ENCODE data around the gene MLN. TPM values are rescaled to one million over a fixed set of nuclear protein-coding genes. Genes with fewer than 3 reads are reported as not detected.
A peak's percentile ranks its signal among the peaks of the same experiment; 100 is the strongest.

The MLN gene
- total RNA-seq, 1 donor from 2014 or later, result not detected

DNA sequence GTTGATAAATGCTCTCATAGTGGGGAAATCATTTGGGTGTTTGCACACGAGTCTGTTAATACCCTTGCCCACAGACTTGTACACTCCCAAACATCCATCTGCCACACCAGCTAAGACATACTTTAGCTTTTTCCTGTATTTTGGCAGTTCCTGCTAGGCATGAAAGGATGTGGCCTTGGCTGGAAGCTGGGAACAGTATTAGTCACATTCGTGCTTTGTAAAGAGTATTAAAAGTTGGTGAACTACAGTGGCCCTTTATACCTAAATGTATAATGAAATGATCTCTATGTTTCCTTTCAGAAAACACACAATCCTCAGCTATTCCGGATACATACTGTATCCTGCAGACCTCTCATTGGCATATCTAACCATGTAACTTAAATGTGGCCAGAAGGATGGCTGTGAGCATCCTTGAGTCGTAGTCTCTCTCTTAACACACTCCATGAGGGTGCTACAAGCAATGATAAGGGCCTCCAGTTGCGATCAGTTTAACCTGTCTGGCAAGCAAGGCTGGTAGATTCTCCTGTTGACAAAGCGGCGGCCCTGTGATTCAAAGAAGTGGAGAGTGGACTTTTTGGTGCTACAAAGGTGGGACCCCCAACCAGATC, 16.4 kb downstream of the MLN start:
- H3K27ac Mint-ChIP-seq, result peak overlapping the region; percentile 97
- TF ChIP-seq, protein P1, sequence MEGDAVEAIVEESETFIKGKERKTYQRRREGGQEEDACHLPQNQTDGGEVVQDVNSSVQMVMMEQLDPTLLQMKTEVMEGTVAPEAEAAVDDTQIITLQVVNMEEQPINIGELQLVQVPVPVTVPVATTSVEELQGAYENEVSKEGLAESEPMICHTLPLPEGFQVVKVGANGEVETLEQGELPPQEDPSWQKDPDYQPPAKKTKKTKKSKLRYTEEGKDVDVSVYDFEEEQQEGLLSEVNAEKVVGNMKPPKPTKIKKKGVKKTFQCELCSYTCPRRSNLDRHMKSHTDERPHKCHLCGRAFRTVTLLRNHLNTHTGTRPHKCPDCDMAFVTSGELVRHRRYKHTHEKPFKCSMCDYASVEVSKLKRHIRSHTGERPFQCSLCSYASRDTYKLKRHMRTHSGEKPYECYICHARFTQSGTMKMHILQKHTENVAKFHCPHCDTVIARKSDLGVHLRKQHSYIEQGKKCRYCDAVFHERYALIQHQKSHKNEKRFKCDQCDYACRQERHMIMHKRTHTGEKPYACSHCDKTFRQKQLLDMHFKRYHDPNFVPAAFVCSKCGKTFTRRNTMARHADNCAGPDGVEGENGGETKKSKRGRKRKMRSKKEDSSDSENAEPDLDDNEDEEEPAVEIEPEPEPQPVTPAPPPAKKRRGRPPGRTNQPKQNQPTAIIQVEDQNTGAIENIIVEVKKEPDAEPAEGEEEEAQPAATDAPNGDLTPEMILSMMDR (IDR thresholded peaks at IDR 0.05; ENCODE audit: unreplicated experiment), result no peak
- peaks cover 1% of the 10 kb centered on the region for H3K27me3 Mint-ChIP-seq
- peak overlapping the region; percentile 99 for H3K4me3 Mint-ChIP-seq (ENCODE audit: low read depth)
- no peak for DNase-seq (ENCODE audit: low spot score, unreplicated experiment)
- H3K36me3 Mint-ChIP-seq (ENCODE audit: insufficient read depth), result peaks cover 5% of the 10 kb centered on the region
- peaks cover 19% of the 10 kb centered on the region for H3K4me1 Mint-ChIP-seq (ENCODE audit: low read depth)
- no peaks in the 10 kb centered on the region for H3K9me3 Mint-ChIP-seq (ENCODE audit: low read depth)

DNA sequence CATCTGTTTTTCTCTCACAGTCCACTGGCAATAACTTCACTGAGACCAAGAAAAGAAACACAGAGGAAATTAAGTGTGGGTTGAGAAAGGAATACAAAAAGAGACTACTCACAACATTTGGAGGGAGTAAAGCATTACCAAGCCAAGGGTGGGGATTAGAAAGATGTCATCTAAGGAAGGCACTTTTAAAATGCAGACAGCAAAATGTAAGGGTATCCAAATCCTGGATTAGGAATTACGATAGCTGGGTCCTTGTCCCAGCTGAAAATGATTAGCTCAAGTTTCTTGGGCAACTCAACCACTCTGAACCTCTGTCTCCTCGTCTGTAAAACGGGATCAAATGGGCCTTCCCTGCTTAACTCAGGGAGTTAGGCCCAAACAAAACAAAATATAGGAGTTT, 17.1 kb downstream of the MLN start:
- TF ChIP-seq, protein P1 (IDR thresholded peaks at IDR 0.05; ENCODE audit: unreplicated experiment), result no peak
- no peaks in the 10 kb centered on the region for H3K9me3 Mint-ChIP-seq (ENCODE audit: low read depth)
- no peak for DNase-seq (ENCODE audit: low spot score, unreplicated experiment)
- H3K36me3 Mint-ChIP-seq (ENCODE audit: insufficient read depth), result peaks cover 9% of the 10 kb centered on the region
- H3K4me3 Mint-ChIP-seq (ENCODE audit: low read depth), result peak overlapping the region; percentile 99
- H3K4me1 Mint-ChIP-seq (ENCODE audit: low read depth), result peaks cover 19% of the 10 kb centered on the region
- no peak overlapping the region for H3K27ac Mint-ChIP-seq
- no peaks in the 10 kb centered on the region for H3K27me3 Mint-ChIP-seq

DNA sequence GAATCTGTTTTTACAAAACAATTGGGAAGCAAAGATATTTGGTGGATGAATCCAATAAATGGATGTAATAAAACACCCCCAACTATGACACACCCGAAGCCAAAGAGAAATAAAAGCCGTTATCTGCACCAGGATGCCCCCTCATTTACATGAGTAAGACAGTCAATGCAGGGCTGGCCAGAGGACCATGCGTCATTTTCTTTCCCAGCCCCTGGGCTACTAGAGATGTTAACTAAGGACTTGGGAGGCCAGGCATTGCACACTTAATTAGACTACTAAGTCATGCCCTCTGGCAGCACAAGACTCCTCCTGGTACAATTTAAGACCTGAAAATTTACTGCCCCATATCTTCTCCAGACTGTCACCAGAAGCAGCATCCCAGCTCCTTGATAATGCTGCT, 18.0 kb downstream of the MLN start:
- no peaks in the 10 kb centered on the region for H3K9me3 Mint-ChIP-seq (ENCODE audit: low read depth)
- H3K4me3 Mint-ChIP-seq (ENCODE audit: low read depth), result no peak overlapping the region
- DNase-seq (ENCODE audit: low spot score, unreplicated experiment), result no peak
- H3K4me1 Mint-ChIP-seq (ENCODE audit: low read depth), result peaks cover 19% of the 10 kb centered on the region
- TF ChIP-seq, protein P1 (IDR thresholded peaks at IDR 0.05; ENCODE audit: unreplicated experiment), result no peak
- H3K27me3 Mint-ChIP-seq, result no peaks in the 10 kb centered on the region
- no peak overlapping the region for H3K27ac Mint-ChIP-seq
- peaks cover 11% of the 10 kb centered on the region for H3K36me3 Mint-ChIP-seq (ENCODE audit: insufficient read depth)

DNA sequence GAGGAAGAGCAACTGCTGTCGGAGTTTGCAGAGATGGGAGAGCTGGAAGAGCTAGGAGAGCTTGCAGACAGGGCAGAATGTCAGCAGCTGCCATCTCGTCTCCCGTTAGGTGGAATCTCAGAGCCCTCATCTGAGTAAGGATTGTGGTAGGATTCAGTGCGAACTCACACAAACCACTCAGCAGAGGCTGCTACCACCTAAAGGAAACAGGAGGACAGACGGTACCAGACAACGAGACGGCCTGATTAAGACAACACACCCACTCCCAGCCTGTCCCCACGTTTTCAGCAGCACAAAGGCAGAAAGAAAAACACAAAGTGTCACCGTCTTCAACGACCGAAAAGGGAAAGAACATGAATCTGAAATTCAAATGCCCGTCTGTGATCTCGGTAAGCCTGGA, 19.0 kb downstream of the MLN start:
- Mint-ChIP-seq H3K4me1 (ENCODE audit: low read depth) (peaks cover 19% of the 10 kb centered on the region), H3K27ac (no peak overlapping the region), H3K4me3 (ENCODE audit: low read depth) (no peak overlapping the region), H3K36me3 (ENCODE audit: insufficient read depth) (peaks cover 11% of the 10 kb centered on the region), H3K9me3 (ENCODE audit: low read depth) (no peaks in the 10 kb centered on the region), H3K27me3 (no peaks in the 10 kb centered on the region)
- no peak for DNase-seq (ENCODE audit: low spot score, unreplicated experiment)
- TF ChIP-seq, protein P1 (IDR thresholded peaks at IDR 0.05; ENCODE audit: unreplicated experiment), result no peak

DNA sequence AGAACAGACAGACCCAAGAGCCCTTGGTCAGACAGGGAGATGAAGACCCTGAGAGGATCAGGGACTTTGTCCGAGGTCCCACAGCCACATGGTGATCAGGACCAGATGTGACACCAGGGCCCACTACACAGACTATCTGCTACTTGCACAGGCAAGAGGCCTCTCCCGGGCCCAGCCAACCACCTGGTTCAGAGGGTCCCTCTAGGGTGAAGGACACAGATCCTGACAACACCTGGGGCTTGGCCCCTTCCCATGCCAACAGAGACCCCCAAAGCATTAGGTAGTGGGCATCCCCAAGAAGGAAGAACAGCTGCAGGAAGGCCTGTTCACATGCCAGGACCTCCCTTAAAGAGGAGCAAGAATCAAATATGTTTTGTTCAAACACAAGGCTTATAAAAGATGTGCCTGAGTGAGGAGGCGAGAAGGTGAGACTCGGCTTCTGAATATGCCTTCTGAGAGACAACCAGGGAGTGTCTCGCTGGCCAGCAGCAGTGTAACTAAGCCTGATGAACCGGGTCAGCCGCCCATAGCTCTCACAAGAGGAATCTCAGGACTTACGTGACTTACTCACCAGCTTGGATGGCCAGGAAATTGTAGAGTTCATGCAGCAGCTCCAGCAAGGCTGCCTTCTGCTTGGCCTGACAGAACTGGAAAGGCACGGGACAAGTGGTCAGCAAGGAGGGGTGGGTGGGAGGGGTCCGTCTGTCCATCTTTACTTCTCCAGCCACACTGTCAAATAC, 19.9 kb downstream of the MLN start:
- H3K36me3 Mint-ChIP-seq (ENCODE audit: insufficient read depth), result peaks cover 14% of the 10 kb centered on the region
- no peaks in the 10 kb centered on the region for H3K27me3 Mint-ChIP-seq

More for the DNA sequence above, 19.9 kb downstream of the MLN start:
- Mint-ChIP-seq H3K9me3 (ENCODE audit: low read depth) (no peaks in the 10 kb centered on the region), H3K4me1 (ENCODE audit: low read depth) (peaks cover 16% of the 10 kb centered on the region), H3K27ac (no peak overlapping the region), H3K4me3 (ENCODE audit: low read depth) (no peak overlapping the region)
- DNase-seq (ENCODE audit: low spot score, unreplicated experiment), result no peak
- TF ChIP-seq, protein P1 (IDR thresholded peaks at IDR 0.05; ENCODE audit: unreplicated experiment), result no peak

Data from progenitor cell of endocrine pancreas (in vitro differentiated cells).